GM12875 (cell line): ENCODE data around the gene RTN4IP1.

ENCODE experiments used
- H3K4me3 ChIP-seq: one replicate; pipeline ENCODE4 v1.5.1; 2011; ENCODE audit warnings: low read depth, low read length, control low read depth
- TF ChIP-seq, protein P1 (sequence below): IDR thresholded peaks from 2 replicates; pipeline ENCODE4 v1.5.1; 2011; ENCODE audit warnings: low read depth, mild to moderate bottlenecking, control low read depth, inconsistent platforms, low read length, moderate library complexity, borderline replicate concordance; ENCODE audit not compliant: insufficient read depth

The RTN4IP1 gene

DNA sequence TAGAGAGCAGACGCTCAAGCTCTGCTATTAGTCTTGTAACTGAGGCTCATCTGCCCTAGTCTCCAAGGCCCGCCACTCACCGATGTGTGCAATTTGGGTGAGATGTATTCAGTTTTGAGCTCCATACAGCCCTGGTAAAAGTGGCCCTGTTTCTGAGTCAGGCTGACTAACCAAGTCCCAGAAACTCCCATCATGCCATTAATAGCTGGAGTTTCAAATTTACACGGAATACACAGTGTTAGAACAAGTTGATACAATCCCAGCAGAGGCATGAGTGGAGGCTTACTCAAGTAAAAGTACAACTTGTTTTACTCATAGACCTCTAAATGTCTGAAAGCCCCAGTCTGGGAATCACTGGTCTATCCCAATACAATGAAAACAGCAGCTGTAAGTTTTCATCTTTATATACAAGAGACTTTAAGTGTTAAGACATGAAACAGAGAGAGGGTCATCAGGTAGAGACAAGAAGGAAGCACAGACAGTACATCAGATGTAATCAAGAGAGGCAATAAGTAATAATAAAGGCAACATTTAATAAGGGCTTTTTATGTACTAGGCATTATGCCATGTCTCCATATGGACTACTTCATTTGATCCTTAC is 42.4 kb downstream of the RTN4IP1 start:
- no peak overlapping the region for H3K4me3 ChIP-seq
- TF ChIP-seq, protein P1, sequence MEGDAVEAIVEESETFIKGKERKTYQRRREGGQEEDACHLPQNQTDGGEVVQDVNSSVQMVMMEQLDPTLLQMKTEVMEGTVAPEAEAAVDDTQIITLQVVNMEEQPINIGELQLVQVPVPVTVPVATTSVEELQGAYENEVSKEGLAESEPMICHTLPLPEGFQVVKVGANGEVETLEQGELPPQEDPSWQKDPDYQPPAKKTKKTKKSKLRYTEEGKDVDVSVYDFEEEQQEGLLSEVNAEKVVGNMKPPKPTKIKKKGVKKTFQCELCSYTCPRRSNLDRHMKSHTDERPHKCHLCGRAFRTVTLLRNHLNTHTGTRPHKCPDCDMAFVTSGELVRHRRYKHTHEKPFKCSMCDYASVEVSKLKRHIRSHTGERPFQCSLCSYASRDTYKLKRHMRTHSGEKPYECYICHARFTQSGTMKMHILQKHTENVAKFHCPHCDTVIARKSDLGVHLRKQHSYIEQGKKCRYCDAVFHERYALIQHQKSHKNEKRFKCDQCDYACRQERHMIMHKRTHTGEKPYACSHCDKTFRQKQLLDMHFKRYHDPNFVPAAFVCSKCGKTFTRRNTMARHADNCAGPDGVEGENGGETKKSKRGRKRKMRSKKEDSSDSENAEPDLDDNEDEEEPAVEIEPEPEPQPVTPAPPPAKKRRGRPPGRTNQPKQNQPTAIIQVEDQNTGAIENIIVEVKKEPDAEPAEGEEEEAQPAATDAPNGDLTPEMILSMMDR = no peak

DNA sequence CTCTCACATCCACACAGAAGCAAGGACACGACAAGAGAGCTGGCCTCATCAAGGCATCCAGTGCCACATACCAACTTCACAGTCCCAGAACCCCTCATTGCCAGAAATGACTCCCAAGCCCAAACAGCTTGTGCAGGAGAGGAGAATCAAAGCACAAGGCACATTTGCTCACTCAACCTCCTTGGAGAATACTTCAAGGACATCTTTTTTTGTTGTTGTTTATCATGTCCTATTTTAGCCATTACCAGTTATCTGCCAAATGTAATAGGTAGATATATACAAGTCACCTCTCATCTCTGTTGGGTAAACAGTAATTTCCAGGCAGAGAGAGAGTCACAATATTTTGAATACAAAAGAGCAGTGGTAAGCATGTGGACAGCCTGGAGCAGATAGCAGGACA is 47.8 kb downstream of the RTN4IP1 start:
- no peak overlapping the region for H3K4me3 ChIP-seq
- TF ChIP-seq, protein P1 = no peak

GRCh38 chr6:106579281-106579680 is 50.0 kb downstream of the RTN4IP1 start:
- no peak overlapping the region for H3K4me3 ChIP-seq
- TF ChIP-seq, protein P1 = no peak

GRCh38 chr6:106574741-106575458 is 54.4 kb downstream of the RTN4IP1 start:
- TF ChIP-seq, protein P1 = no peak
- no peak overlapping the region for H3K4me3 ChIP-seq

- TF ChIP-seq, protein P1 = no peak
- H3K4me3 ChIP-seq = no peak overlapping the region
These were observed 56.3 kb downstream of the RTN4IP1 start for GRCh38 chr6:106572875-106573585.

DNA sequence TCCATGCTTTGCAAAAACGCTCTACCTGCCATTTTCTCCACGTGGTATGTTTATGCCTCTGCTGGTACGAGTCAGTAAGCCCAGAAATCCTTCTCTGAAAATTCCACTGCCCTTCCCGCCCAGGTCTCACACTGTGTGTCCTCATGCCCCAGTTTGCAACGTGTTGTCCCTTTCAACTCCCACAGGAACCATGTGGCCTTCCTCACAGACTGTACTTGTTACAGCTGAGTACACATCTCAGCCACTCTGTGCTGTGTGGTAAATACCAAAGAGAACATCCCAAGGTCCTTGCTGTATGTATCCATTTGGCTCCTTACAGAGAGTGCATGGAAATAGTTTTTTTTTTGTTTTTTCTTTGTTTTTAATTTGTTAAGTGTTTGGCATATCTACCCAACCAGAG is 56.9 kb downstream of the RTN4IP1 start:
- TF ChIP-seq, protein P1 = no peak

More for the DNA sequence above, 56.9 kb downstream of the RTN4IP1 start:
- no peak overlapping the region for H3K4me3 ChIP-seq
